IPS-15b (cell line): ENCODE data around the gene NDFIP1.

Experiments
- H3K27me3 ChIP-seq: one replicate; pipeline ENCODE4 v1.6.1; 2013; ENCODE audit warnings: low read length; ENCODE audit not compliant: control insufficient read depth, insufficient read depth
- H3K36me3 ChIP-seq: one replicate; pipeline ENCODE4 v1.6.1; 2013; ENCODE audit warnings: low read length; ENCODE audit not compliant: control insufficient read depth, insufficient read depth
- H3K4me1 ChIP-seq: one replicate; pipeline ENCODE4 v1.6.1; 2013; ENCODE audit warnings: mild to moderate bottlenecking, low read length; ENCODE audit not compliant: control insufficient read depth, insufficient read depth
- H3K4me3 ChIP-seq: one replicate; pipeline ENCODE4 v1.5.1; 2013; ENCODE audit warnings: low read depth, low read length
- H3K9ac ChIP-seq: one replicate; pipeline ENCODE4 v1.6.1; 2013; ENCODE audit warnings: low read depth, mild to moderate bottlenecking, low read length
- H3K9me3 ChIP-seq: one replicate; pipeline ENCODE4 v1.6.1; 2013; ENCODE audit warnings: mild to moderate bottlenecking, low read length; ENCODE audit not compliant: control insufficient read depth, insufficient read depth

The NDFIP1 gene

DNA sequence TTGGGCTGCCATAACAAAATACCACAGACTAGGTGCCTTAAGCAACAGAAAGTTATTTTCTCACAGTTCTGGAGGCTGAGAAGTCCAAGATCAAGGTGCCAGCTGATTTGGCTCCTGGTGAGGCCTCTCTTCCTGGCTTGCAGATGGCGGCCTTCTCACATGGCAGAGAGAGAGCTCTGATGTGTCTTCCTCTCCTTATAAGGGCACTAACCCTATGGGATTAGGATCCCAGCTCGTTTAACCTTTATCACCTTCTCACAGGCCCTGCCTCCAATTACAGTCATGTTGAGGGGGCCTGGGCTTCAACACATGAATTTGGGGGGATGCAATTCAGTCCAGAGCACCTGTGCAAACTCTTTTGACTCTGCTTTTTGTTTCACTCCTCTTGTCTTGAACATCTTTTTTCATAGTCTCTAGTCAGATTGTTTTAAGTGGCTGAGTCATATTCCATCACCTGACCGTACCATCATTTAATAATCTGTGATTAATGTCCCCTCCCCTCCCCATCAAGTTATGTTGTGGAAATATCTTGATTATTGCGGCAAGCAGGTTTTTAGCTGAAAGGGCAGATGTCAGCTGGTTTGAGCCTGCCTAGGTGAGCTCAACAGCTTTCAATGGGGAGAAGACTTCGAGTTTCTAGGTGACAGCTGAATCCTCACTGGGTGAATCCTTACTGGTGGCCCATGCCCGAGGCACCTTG, 61.8 kb downstream of the NDFIP1 start:
- H3K4me1 ChIP-seq, result peaks cover 6% of the 10 kb centered on the region
- H3K9ac ChIP-seq, result no peak overlapping the region

DNA sequence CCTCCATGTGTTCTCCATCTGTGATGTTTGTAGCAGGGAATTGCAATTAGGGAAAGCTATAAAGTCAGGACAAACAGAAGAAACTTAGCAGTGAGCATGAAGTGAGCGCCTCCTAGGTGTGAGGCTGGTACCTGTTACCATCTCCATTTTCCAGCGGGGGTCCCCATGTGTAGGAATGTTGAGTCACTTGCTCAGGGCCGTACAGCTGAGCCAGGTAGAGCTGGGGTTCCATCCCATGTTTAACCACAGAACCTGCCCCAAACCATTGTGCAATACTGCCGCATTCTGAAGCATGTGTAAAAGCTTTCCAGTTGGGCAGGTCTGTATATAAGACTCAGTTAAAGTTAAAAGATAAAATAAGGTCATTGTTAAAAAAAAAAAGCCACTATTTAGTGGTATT, 62.7 kb downstream of the NDFIP1 start:
- no peaks in the 10 kb centered on the region for H3K36me3 ChIP-seq
- H3K27me3 ChIP-seq, result no peaks in the 10 kb centered on the region
- peaks cover 7% of the 10 kb centered on the region for H3K4me1 ChIP-seq
- no peaks in the 10 kb centered on the region for H3K9me3 ChIP-seq
- no peak overlapping the region for H3K4me3 ChIP-seq
- H3K9ac ChIP-seq, result no peak overlapping the region

More for the DNA sequence above, 61.8 kb downstream of the NDFIP1 start:
- Histone ChIP-seq H3K9me3 (no peaks in the 10 kb centered on the region), H3K4me3 (no peak overlapping the region), H3K36me3 (no peaks in the 10 kb centered on the region), H3K27me3 (no peaks in the 10 kb centered on the region)

DNA sequence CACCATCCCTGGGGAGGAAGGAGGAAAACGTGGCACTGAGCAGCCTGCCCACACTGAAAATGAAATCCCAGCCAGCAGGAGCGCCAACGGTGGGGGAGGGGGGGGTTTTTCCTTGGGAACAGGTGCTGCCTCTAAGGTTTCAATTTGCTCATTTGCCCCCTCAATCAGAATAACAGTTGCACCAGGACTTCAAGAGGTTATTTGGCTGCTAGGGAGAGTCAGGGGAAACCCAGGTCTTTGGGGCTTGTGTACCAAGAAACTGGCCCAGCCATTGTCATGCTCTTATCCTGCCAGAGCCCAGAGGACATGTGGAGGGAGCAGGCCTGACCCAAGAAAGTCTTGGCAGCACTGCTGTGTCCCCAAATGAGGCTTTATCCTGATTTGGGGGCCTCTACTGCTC, 66.5 kb downstream of the NDFIP1 start:
- no peaks in the 10 kb centered on the region for H3K27me3 ChIP-seq

DNA sequence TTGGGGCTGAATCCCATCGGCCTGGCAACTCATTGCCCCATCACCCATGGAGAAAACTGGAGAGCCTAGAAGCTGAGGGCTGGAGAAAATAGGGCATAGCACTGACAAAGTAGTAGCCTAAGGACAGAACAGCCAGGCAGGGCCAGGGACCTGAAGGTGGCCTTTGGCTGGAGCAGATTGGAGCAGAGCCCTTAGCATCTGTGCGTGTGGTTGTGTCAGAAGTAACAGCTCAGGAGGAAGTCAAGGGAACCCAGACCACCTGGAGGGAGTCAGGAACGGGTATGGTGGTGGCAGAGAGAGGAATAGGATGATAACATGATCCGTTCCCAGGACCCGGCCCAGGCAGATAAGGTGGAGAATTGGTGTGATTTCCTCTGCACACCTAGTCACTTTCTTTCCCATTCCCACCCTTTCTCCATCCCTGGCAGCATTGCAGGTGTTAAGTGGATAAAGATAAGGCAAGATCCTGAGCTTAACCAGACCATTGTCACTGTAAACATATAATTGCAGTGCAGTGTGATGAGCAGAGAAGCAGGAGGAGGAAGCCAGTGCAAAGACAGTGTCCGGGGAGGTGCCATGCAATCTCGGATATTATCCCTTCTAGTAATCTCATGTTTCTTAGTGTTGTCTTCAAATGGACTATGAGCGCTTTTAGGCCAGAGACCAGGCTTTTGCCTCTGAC, 67.0 kb downstream of the NDFIP1 start:
- Histone ChIP-seq H3K9me3 (no peaks in the 10 kb centered on the region), H3K27me3 (no peaks in the 10 kb centered on the region), H3K4me3 (no peak overlapping the region), H3K4me1 (peaks cover 4% of the 10 kb centered on the region), H3K9ac (peak overlapping the region; percentile 20), H3K36me3 (no peaks in the 10 kb centered on the region)

More for the DNA sequence above, 66.5 kb downstream of the NDFIP1 start:
- Histone ChIP-seq H3K4me1 (peaks cover 4% of the 10 kb centered on the region), H3K9ac (peak overlapping the region; percentile 20), H3K9me3 (no peaks in the 10 kb centered on the region), H3K36me3 (no peaks in the 10 kb centered on the region), H3K4me3 (no peak overlapping the region)

DNA sequence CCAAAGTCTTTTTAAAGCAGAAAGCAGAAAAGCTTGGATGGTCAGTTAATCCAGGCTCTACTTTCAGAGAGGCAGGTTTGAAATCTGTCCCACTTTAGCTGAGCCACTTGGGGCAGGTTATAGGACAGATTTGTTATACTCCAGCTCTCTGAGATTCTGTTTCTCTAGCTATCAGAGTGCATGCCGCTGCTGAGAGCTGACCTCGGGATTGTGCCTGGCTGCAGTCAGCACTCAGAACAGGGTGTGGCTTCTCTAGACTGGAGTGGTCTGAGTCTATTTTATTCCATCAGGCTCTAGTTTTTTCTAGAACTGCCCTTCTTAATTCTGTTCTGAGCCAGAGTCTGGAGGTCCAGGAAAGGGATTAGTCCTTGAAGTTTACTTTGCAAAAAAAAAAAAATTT, 67.7 kb downstream of the NDFIP1 start:
- Histone ChIP-seq H3K9ac (peak overlapping the region; percentile 12), H3K4me3 (no peak overlapping the region), H3K9me3 (no peaks in the 10 kb centered on the region), H3K4me1 (peaks cover 4% of the 10 kb centered on the region), H3K36me3 (no peaks in the 10 kb centered on the region), H3K27me3 (no peaks in the 10 kb centered on the region)

DNA sequence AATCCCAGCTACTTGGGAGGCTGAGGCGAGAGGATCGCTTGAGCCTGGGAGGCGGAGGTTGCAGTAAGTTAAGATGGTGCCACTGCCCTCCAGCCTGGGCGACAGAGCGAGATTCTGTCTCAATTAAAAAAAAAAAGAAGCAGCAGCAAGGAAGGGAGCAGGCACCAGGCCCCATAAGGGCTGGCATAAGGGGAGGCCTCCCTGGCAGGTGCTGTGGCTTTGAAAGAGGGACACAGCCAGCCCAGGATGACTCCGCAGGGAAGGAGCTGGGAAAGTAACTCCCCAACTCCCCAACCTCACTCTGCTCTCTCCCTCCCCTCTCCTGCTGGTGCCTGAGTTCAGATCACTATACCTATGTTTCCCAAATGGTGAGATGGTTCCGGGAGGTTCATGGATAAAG, 70.1 kb downstream of the NDFIP1 start:
- Histone ChIP-seq H3K27me3 (no peaks in the 10 kb centered on the region), H3K9ac (no peak overlapping the region), H3K36me3 (no peaks in the 10 kb centered on the region), H3K4me1 (peaks cover 4% of the 10 kb centered on the region), H3K9me3 (no peaks in the 10 kb centered on the region), H3K4me3 (no peak overlapping the region)

DNA sequence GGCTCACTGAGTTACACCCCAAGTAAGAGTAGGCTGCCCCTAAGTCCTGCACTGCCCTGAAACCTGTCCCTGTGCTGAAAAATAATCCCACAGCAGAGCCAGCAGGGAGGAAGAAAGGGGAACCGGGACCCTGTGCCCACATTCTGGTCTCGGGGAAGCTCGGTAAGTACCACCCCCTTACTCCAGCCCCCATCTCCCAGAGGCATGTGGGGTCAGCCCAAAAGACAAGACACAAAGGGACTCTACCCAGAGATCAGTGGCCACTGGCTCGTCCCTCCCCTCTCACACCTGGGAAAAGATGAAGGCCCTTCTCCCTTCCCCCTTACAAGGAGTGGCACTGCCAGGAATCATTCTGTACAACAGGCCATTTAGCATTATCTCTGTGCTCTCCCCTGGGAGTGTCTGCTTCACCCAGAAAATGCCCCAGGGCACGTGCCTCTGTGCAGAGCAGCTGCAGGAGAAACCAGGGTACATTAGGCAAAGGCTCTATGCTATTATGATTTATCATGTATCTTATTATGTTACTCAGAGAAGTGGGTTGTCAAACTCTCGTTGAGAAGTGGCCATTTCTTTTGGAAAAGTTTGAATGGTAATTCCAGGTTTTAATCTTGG, 71.3 kb downstream of the NDFIP1 start:
- Histone ChIP-seq H3K4me1 (peaks cover 4% of the 10 kb centered on the region), H3K4me3 (no peak overlapping the region), H3K27me3 (no peaks in the 10 kb centered on the region), H3K36me3 (no peaks in the 10 kb centered on the region), H3K9me3 (no peaks in the 10 kb centered on the region), H3K9ac (no peak overlapping the region)

DNA sequence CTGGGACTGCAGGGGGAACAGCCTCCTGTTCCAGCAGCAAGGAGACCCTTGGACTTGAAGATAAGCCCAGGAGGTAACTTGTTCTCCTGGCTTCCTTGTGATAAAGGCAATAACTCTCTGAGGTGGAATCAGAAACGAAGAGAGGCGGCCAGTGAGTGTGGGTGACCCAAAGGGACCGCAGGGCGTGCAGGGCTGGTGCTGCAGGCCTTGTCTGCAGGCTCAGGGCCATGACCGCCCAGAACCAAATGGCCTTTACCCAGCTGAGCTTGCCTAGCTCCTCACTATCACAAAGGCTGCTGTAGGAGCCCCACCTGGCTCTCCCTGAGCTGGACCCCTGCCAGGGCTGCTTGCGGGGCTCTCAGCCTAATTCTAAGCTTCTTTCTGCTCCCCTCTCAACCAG, 72.5 kb downstream of the NDFIP1 start:
- Histone ChIP-seq H3K27me3 (no peaks in the 10 kb centered on the region), H3K9me3 (no peaks in the 10 kb centered on the region), H3K4me3 (no peak overlapping the region), H3K9ac (no peak overlapping the region), H3K4me1 (no peaks in the 10 kb centered on the region), H3K36me3 (no peaks in the 10 kb centered on the region)

DNA sequence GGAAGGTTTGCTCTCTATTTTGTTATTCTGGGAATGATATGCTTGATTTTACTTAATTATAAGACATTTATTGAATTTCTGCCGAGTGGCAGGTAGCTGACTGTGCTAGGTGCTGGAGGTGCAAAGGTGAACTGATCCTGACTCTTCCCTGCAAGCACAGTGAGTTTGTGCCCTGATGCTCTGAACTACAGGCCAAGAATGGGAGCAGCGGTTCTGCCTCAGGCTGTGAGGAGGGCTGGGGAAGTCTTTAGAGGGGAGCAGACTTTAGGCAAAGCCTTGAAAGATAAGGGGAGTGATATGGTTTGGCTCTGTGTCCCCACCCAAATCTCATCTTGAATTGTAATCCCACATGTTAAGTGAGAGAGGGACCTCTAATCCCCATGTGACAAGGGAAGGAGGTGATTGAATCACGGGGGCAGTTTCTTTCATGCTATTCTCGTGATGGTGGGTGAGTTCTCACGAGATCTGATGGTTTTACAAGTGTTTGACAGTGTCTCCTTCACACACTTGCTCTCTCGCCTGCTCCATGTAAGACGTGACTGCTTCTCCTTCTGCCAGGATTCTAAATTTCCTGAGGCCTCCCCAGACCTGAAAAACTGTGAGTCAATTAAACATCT, 73.1 kb downstream of the NDFIP1 start:
- Histone ChIP-seq H3K4me3 (no peak overlapping the region), H3K27me3 (no peaks in the 10 kb centered on the region)

DNA sequence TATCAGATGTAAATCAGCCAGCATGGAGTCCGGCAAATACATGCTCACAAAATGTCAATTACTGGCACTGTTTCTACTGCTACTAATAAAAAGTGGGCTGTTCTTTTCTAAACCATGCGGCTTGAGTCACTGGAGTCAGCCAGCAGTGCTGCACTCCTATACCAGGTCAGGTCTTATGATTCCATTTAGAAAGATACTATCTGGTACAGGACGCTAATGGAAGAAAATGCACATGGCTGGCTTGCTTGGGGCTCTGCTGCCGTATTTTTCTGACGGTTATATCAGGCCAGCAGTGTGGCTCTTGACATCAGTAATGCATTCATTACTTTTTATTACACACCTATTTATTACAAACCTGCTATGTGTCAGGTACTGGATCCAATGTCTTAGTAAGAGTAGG, 74.3 kb downstream of the NDFIP1 start:
- H3K9ac ChIP-seq, result no peak overlapping the region
- H3K36me3 ChIP-seq, result no peaks in the 10 kb centered on the region
- H3K9me3 ChIP-seq, result no peaks in the 10 kb centered on the region
- H3K4me1 ChIP-seq, result peaks cover 8% of the 10 kb centered on the region
- no peaks in the 10 kb centered on the region for H3K27me3 ChIP-seq
- no peak overlapping the region for H3K4me3 ChIP-seq

More for the DNA sequence above, 73.1 kb downstream of the NDFIP1 start:
- Histone ChIP-seq H3K9me3 (no peaks in the 10 kb centered on the region), H3K9ac (no peak overlapping the region), H3K36me3 (no peaks in the 10 kb centered on the region), H3K4me1 (peaks cover 2% of the 10 kb centered on the region)

DNA sequence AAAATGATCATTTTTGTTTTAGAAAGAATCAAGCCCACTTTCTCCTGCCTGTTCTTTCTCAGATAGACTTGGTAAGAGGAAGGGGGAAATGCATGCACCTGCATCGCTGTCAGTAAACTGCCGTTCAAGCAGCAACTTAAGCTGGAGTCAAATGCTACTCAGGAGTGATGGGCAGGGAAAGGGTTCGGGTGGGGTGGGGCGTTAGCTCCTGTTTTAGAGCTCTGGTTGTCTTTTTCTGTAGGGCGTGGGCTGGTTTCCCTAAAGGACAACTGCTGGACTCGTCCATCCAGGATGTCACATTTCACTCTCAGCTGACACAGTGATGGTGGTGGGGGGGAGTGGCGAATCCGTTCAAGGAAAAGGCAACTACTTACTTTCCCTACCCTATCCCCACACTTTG, 75.0 kb downstream of the NDFIP1 start:
- Histone ChIP-seq H3K36me3 (no peaks in the 10 kb centered on the region), H3K4me1 (peaks cover 8% of the 10 kb centered on the region)

More for the DNA sequence above, 75.0 kb downstream of the NDFIP1 start:
- no peak overlapping the region for H3K9ac ChIP-seq
- no peaks in the 10 kb centered on the region for H3K27me3 ChIP-seq
- no peaks in the 10 kb centered on the region for H3K9me3 ChIP-seq
- H3K4me3 ChIP-seq, result no peak overlapping the region
